MCF 10A (cell line): ENCODE results near the gene ZFAND3. TPM values are rescaled to one million over a fixed set of nuclear protein-coding genes. Genes with fewer than 3 reads are reported as not detected.

Experiments
- BruUV-seq: library from RNA; stranded (reverse); fragments of 400-500 nt; replicated peaks from 2 replicates; lab custom pipeline; 2021; lab: Mats Ljungman, UMichigan
- CTCF ChIA-PET: fragments of 300-600 bp; sonication (Branson Sonifier 250); formaldehyde crosslinking; extraction: SDS; loops from one replicate; lab custom pipeline; 2021; ENCODE audit warnings: antibody characterized with exemption, inconsistent platforms; lab: Yijun Ruan, JAX
- POLR2A ChIA-PET: fragments of 300-600, 350-650 bp; sonication (Branson Sonifier 250); formaldehyde crosslinking; extraction: SDS; loops from one replicate; lab custom pipeline; 2020; ENCODE audit warnings: antibody characterized with exemption, inconsistent platforms; lab: Yijun Ruan, JAX
- DNase-seq: peaks from one replicate; pipeline ENCODE4 v3.0.0-alpha.2; 2018; ENCODE audit not compliant: unreplicated experiment
- H3K27ac Mint-ChIP-seq: one replicate; pipeline ENCODE4 v1.8.0; 2022; ENCODE audit warnings: mild to moderate bottlenecking, low read depth, mixed read lengths; ENCODE audit not compliant: unreplicated experiment
- H3K27me3 Mint-ChIP-seq: one replicate; pipeline ENCODE4 v1.8.0; 2022; ENCODE audit warnings: mixed read lengths; ENCODE audit not compliant: insufficient read depth, unreplicated experiment
- H3K36me3 Mint-ChIP-seq: one replicate; pipeline ENCODE4 v1.8.0; 2022; ENCODE audit warnings: mild to moderate bottlenecking, moderate library complexity, mixed read lengths; ENCODE audit not compliant: insufficient read depth, unreplicated experiment
- H3K4me1 Mint-ChIP-seq: one replicate; pipeline ENCODE4 v1.8.0; 2022; ENCODE audit warnings: mixed read lengths; ENCODE audit not compliant: insufficient read depth, unreplicated experiment
- H3K4me3 Mint-ChIP-seq: one replicate; pipeline ENCODE4 v1.8.0; 2022; ENCODE audit warnings: mild to moderate bottlenecking, moderate library complexity, mixed read lengths; ENCODE audit not compliant: unreplicated experiment
- H3K9me3 Mint-ChIP-seq: one replicate; pipeline ENCODE4 v1.8.0; 2022; ENCODE audit warnings: mixed read lengths; ENCODE audit not compliant: unreplicated experiment
- intact Hi-C: fragments of 100-400 bp; cut with micrococcal nuclease; formaldehyde crosslinking; loops from 2 replicates; pipeline ENCODE4 v1.14.1; 2022
- total RNA-seq: library from RNA; stranded (reverse); gene quantifications from 2 replicates; pipeline ENCODE4 v1.2.3, GENCODE V29; 2022
- TF ChIP-seq, protein P1 (sequence below): fragments of 200-600 bp; IDR thresholded peaks from one replicate; pipeline ENCODE4 v1.8.0; 2022; ENCODE audit warnings: antibody characterized with exemption, mild to moderate bottlenecking; ENCODE audit not compliant: unreplicated experiment

ZFAND3 gene
- total RNA-seq, 1 experiment from 2014 or later = 100 TPM

DNA sequence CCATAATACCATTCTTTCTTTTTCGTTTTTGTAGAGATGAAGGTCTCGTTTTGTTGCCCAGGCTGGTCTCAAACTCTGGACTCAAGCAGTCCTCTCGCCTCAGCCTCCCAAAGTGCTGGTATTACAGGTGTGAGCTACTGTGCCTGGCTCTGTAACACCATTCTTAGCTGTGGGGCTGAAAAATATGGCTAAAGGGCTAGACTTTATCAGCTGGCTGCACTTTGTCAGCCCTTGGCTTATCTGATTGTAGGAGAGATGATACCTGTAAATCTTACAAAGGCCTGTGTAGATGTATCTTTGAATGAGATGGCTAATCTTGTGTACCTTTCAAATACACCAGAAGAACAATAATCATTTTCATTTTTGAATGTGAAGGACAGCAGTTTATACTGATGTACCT, 55.2 kb downstream of the ZFAND3 start:
- POLR2A ChIA-PET = no interaction called here
- no peak overlapping the region for H3K27ac Mint-ChIP-seq
- TF ChIP-seq, protein P1, sequence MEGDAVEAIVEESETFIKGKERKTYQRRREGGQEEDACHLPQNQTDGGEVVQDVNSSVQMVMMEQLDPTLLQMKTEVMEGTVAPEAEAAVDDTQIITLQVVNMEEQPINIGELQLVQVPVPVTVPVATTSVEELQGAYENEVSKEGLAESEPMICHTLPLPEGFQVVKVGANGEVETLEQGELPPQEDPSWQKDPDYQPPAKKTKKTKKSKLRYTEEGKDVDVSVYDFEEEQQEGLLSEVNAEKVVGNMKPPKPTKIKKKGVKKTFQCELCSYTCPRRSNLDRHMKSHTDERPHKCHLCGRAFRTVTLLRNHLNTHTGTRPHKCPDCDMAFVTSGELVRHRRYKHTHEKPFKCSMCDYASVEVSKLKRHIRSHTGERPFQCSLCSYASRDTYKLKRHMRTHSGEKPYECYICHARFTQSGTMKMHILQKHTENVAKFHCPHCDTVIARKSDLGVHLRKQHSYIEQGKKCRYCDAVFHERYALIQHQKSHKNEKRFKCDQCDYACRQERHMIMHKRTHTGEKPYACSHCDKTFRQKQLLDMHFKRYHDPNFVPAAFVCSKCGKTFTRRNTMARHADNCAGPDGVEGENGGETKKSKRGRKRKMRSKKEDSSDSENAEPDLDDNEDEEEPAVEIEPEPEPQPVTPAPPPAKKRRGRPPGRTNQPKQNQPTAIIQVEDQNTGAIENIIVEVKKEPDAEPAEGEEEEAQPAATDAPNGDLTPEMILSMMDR = no peak
- CTCF ChIA-PET = no interaction called here
- intact Hi-C loops = no loop called here
- peaks cover 5% of the 10 kb centered on the region for H3K36me3 Mint-ChIP-seq
- H3K4me3 Mint-ChIP-seq = no peak overlapping the region
- no peaks in the 10 kb centered on the region for H3K27me3 Mint-ChIP-seq
- BruUV-seq = no TSS peak
- H3K4me1 Mint-ChIP-seq = peaks cover 38% of the 10 kb centered on the region
- DNase-seq = no peak
- H3K9me3 Mint-ChIP-seq = no peaks in the 10 kb centered on the region

DNA sequence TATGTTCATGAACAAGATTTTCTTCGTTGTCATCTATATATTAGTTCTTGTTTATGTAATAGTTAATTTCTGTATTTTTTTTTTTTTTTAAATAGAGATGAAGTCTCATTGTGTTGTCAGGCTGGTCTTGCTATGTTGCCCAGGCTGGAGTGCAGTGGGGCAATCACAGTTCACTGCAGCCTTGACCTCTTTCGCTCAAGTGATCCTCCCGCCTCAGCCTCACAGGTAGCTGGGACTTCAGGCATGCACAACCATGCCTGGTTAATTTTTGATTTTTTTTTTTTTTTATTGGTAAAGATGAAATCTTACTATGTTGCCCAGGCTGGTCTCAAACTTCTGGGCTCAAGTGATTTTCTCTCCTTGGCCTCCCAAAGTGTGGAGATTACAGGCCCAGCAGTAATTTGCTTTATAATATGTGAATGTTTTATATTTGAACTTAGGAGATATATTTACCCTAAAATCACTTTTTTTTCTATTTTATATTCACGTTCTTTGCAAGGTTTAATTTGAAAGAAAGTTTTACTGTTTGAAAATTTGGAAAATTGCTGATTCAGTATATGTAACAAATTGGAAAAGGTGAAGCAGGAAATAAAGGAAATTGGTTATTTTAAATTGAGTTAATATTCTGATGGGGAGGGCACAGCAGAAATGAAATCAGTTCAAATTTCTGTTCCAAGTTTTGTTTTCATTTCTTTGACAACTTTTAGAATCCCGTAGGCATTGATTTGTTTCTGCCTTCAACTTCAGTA, 56.2 kb downstream of the ZFAND3 start:
- Mint-ChIP-seq H3K27me3 (no peaks in the 10 kb centered on the region), H3K36me3 (no peaks in the 10 kb centered on the region), H3K27ac (no peak overlapping the region), H3K4me1 (peaks cover 40% of the 10 kb centered on the region), H3K4me3 (no peak overlapping the region), H3K9me3 (no peaks in the 10 kb centered on the region)
- BruUV-seq = no TSS peak
- no peak for DNase-seq
- TF ChIP-seq, protein P1 = no peak
- ChIA-PET POLR2A (no interaction called here), CTCF (no interaction called here)
- intact Hi-C loops = no loop called here

DNA sequence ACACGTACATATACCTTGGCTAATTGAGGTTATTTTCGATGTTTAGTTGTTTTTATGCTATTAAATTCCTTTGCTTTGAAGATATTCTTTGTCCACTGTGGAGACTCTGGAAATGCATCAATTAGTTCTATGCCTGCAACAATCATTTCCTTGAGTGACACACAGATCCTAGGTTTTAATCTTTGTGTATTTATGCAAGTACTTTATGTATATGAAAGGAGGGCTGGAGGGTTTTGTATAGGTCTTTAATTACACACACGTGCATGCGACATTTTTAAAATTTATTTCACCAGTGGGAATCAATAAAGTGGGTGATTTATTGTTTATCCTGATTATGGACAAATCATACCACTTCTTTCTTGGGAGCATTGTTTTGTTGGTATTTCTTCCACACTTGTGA, 57.3 kb downstream of the ZFAND3 start:
- no peaks in the 10 kb centered on the region for H3K27me3 Mint-ChIP-seq
- POLR2A ChIA-PET = interaction anchor here (2.1 kb wide), 1 partner anchor 11 kb away, joined by 5 read pairs; no protein-coding TSS in a partner anchor
- intact Hi-C loops = no loop called here
- no peak overlapping the region for H3K27ac Mint-ChIP-seq
- CTCF ChIA-PET = no interaction called here
- no peaks in the 10 kb centered on the region for H3K9me3 Mint-ChIP-seq
- peaks cover 32% of the 10 kb centered on the region for H3K4me1 Mint-ChIP-seq
- no TSS peak for BruUV-seq
- H3K36me3 Mint-ChIP-seq = no peaks in the 10 kb centered on the region
- DNase-seq = no peak
- TF ChIP-seq, protein P1 = no peak
- H3K4me3 Mint-ChIP-seq = no peak overlapping the region

GRCh38 chr6:37877373-37878149, 58.0 kb downstream of the ZFAND3 start:
- H3K4me1 Mint-ChIP-seq = peaks cover 31% of the 10 kb centered on the region
- DNase-seq = no peak
- ChIA-PET CTCF (interaction anchor here (1.1 kb wide), 1 partner anchor 12 kb away, joined by 4 read pairs; no protein-coding TSS in a partner anchor), POLR2A (interaction anchor here (2.1 kb wide), 1 partner anchor 11 kb away, joined by 5 read pairs; no protein-coding TSS in a partner anchor)
- intact Hi-C loops = no loop called here
- H3K27ac Mint-ChIP-seq = peak overlapping the region; percentile 24
- no peaks in the 10 kb centered on the region for H3K9me3 Mint-ChIP-seq
- no TSS peak for BruUV-seq
- TF ChIP-seq, protein P1 = no peak
- no peaks in the 10 kb centered on the region for H3K27me3 Mint-ChIP-seq
- no peaks in the 10 kb centered on the region for H3K36me3 Mint-ChIP-seq
- H3K4me3 Mint-ChIP-seq = no peak overlapping the region
